CD1c-positive myeloid dendritic cell (primary cell): ENCODE measurements around the gene SMG7.

ENCODE experiments used
- DNase-seq: peaks from one replicate; pipeline ENCODE4 v3.0.0-alpha.2; 2016; ENCODE audit errors: extremely low spot score

SMG7 gene

GRCh38 chr1:183470961-183471742 lies 1.1 kb upstream of the SMG7 start:
- peak; percentile 92 for DNase-seq

- DNase-seq, result peak; percentile 93
Measured at GRCh38 chr1:183471743-183472487, 384 bp upstream of the SMG7 start.

GRCh38 chr1:183473217-183473536 lies 878 bp downstream of the SMG7 start:
- DNase-seq, result no peak

- no peak for DNase-seq
Measured at GRCh38 chr1:183476081-183476480, 3.8 kb downstream of the SMG7 start.

GRCh38 chr1:183477986-183478781 lies 5.9 kb downstream of the SMG7 start:
- DNase-seq, result no peak

GRCh38 chr1:183480971-183481441 lies 8.7 kb downstream of the SMG7 start:
- peak; percentile 42 for DNase-seq

- DNase-seq, result no peak
Measured at GRCh38 chr1:183483224-183483623, 10.9 kb downstream of the SMG7 start.

GRCh38 chr1:183484254-183484653 lies 12.0 kb downstream of the SMG7 start:
- no peak for DNase-seq

- DNase-seq, result no peak
Measured at GRCh38 chr1:183484851-183485250, 12.6 kb downstream of the SMG7 start.

GRCh38 chr1:183487674-183488442 lies 15.6 kb downstream of the SMG7 start:
- peak; percentile 34 for DNase-seq

- DNase-seq, result no peak
Measured at GRCh38 chr1:183490932-183491331, 18.6 kb downstream of the SMG7 start.

- DNase-seq, result no peak
Measured at GRCh38 chr1:183493540-183494245, 21.4 kb downstream of the SMG7 start.

- DNase-seq, result no peak
Measured at GRCh38 chr1:183495420-183495819, 23.1 kb downstream of the SMG7 start.

GRCh38 chr1:183497218-183497617 lies 24.9 kb downstream of the SMG7 start:
- no peak for DNase-seq

GRCh38 chr1:183498342-183498991 lies 26.2 kb downstream of the SMG7 start:
- DNase-seq, result no peak

GRCh38 chr1:183505454-183506089 lies 33.3 kb downstream of the SMG7 start:
- DNase-seq, result no peak

- no peak for DNase-seq
Measured at GRCh38 chr1:183506561-183506960, 34.3 kb downstream of the SMG7 start.

- DNase-seq, result no peak
Measured at GRCh38 chr1:183508694-183509093, 36.4 kb downstream of the SMG7 start.

- DNase-seq, result no peak
Measured at GRCh38 chr1:183512450-183512849, 40.2 kb downstream of the SMG7 start.

GRCh38 chr1:183514235-183514634 lies 41.9 kb downstream of the SMG7 start:
- no peak for DNase-seq
